Activated CD4-positive, alpha-beta memory T cell treated with anti-CD3 and anti-CD28 coated beads for 36 hours (primary cell): ENCODE results near the gene DIO3. TPM values are rescaled to one million over a fixed set of nuclear protein-coding genes. Genes with fewer than 3 reads are reported as not detected.

ENCODE experiments used
- CTCF ChIA-PET: fragments of 350-600 bp; sonication (Branson Sonifier 250); formaldehyde crosslinking; loops from one replicate; lab custom pipeline; 2021; ENCODE audit warnings: antibody characterized with exemption, inconsistent platforms; lab: Charles Lee
- POLR2A ChIA-PET: fragments of 350-600 bp; sonication (Branson Sonifier 250); formaldehyde crosslinking; loops from one replicate; lab custom pipeline; 2021; ENCODE audit warnings: antibody characterized with exemption; lab: Charles Lee
- DNase-seq: peaks from one replicate; pipeline ENCODE4 v3.0.0-alpha.2; 2020
- H3K27ac Mint-ChIP-seq: one replicate; pipeline ENCODE4 v1.8.0; 2021; ENCODE audit warnings: mixed read lengths
- H3K27me3 Mint-ChIP-seq: one replicate; pipeline ENCODE4 v1.8.0; 2021; ENCODE audit warnings: mixed read lengths
- H3K36me3 Mint-ChIP-seq: one replicate; pipeline ENCODE4 v1.8.0; 2021; ENCODE audit warnings: mixed read lengths
- H3K4me1 Mint-ChIP-seq: one replicate; pipeline ENCODE4 v1.8.0; 2021; ENCODE audit warnings: low read depth, mixed read lengths
- H3K4me3 Mint-ChIP-seq: one replicate; pipeline ENCODE4 v1.8.0; 2021; ENCODE audit warnings: mild to moderate bottlenecking, mixed read lengths
- H3K9me3 Mint-ChIP-seq: one replicate; pipeline ENCODE4 v1.8.0; 2021; ENCODE audit warnings: mixed read lengths
- intact Hi-C: fragments of 100-400 bp; cut with micrococcal nuclease; formaldehyde crosslinking; loops from one replicate; pipeline ENCODE4 v1.15.1; 2023
- total RNA-seq, 2 experiments: library from RNA; stranded (reverse); gene quantifications; one replicate each; pipeline ENCODE4 v1.2.3, GENCODE V29; 2021

Gene DIO3
- total RNA-seq, 2 experiments from 2014 or later, result not detected

GRCh38 chr14:101600336-101600890 lies 39.1 kb downstream of the DIO3 start:
- DNase-seq, result peak; percentile 2
- POLR2A ChIA-PET, result no interaction called here
- intact Hi-C loops, result no loop called here
- Mint-ChIP-seq H3K4me1 (peaks cover 32% of the 10 kb centered on the region), H3K9me3 (peaks cover 9% of the 10 kb centered on the region), H3K36me3 (peaks cover 5% of the 10 kb centered on the region), H3K27ac (no peak overlapping the region), H3K4me3 (no peak overlapping the region), H3K27me3 (peaks cover 9% of the 10 kb centered on the region)
- CTCF ChIA-PET, result no interaction called here

- H3K9me3 Mint-ChIP-seq, result peaks cover 3% of the 10 kb centered on the region
- ChIA-PET POLR2A (no interaction called here), CTCF (no interaction called here)
- DNase-seq, result peak; percentile 4
- peaks cover 26% of the 10 kb centered on the region for H3K4me1 Mint-ChIP-seq
- H3K27me3 Mint-ChIP-seq, result peaks cover 14% of the 10 kb centered on the region
- intact Hi-C loops, result no loop called here
- H3K27ac Mint-ChIP-seq, result no peak overlapping the region
- no peak overlapping the region for H3K4me3 Mint-ChIP-seq
- peaks cover 4% of the 10 kb centered on the region for H3K36me3 Mint-ChIP-seq
Measured at GRCh38 chr14:101600891-101601605, 39.8 kb downstream of the DIO3 start.

GRCh38 chr14:101601606-101602465 lies 40.5 kb downstream of the DIO3 start:
- CTCF ChIA-PET, result no interaction called here
- POLR2A ChIA-PET, result no interaction called here
- H3K4me3 Mint-ChIP-seq, result no peak overlapping the region
- H3K36me3 Mint-ChIP-seq, result no peaks in the 10 kb centered on the region
- H3K4me1 Mint-ChIP-seq, result peaks cover 18% of the 10 kb centered on the region
- no peaks in the 10 kb centered on the region for H3K9me3 Mint-ChIP-seq
- intact Hi-C loops, result no loop called here
- peaks cover 16% of the 10 kb centered on the region for H3K27me3 Mint-ChIP-seq
- DNase-seq, result peak; percentile 5
- no peak overlapping the region for H3K27ac Mint-ChIP-seq

- ChIA-PET POLR2A (no interaction called here), CTCF (no interaction called here)
- intact Hi-C loops, result no loop called here
- Mint-ChIP-seq H3K4me1 (peaks cover 14% of the 10 kb centered on the region), H3K27me3 (peaks cover 17% of the 10 kb centered on the region), H3K9me3 (no peaks in the 10 kb centered on the region), H3K36me3 (no peaks in the 10 kb centered on the region), H3K4me3 (no peak overlapping the region), H3K27ac (no peak overlapping the region)
- no peak for DNase-seq
Measured at GRCh38 chr14:101602466-101602840, 41.2 kb downstream of the DIO3 start.

GRCh38 chr14:101603096-101603495 lies 41.8 kb downstream of the DIO3 start:
- H3K27me3 Mint-ChIP-seq, result peaks cover 19% of the 10 kb centered on the region
- H3K4me1 Mint-ChIP-seq, result peaks cover 7% of the 10 kb centered on the region
- ChIA-PET POLR2A (no interaction called here), CTCF (interaction anchor here (0.7 kb wide), 1 partner anchor 8 kb away, joined by 3 read pairs; no protein-coding TSS in a partner anchor)
- no peaks in the 10 kb centered on the region for H3K36me3 Mint-ChIP-seq
- H3K27ac Mint-ChIP-seq, result no peak overlapping the region
- no peak overlapping the region for H3K4me3 Mint-ChIP-seq
- no peak for DNase-seq
- H3K9me3 Mint-ChIP-seq, result no peaks in the 10 kb centered on the region
- intact Hi-C loops, result no loop called here

GRCh38 chr14:101604228-101604934 lies 43.1 kb downstream of the DIO3 start:
- POLR2A ChIA-PET, result no interaction called here
- DNase-seq, result no peak
- no peaks in the 10 kb centered on the region for H3K4me1 Mint-ChIP-seq
- peaks cover 27% of the 10 kb centered on the region for H3K27me3 Mint-ChIP-seq
- no peak overlapping the region for H3K27ac Mint-ChIP-seq
- intact Hi-C loops, result no loop called here
- no peak overlapping the region for H3K4me3 Mint-ChIP-seq
- H3K36me3 Mint-ChIP-seq, result no peaks in the 10 kb centered on the region
- H3K9me3 Mint-ChIP-seq, result no peaks in the 10 kb centered on the region
- CTCF ChIA-PET, result no interaction called here

GRCh38 chr14:101604935-101605780 lies 43.9 kb downstream of the DIO3 start:
- Mint-ChIP-seq H3K4me3 (no peak overlapping the region), H3K9me3 (no peaks in the 10 kb centered on the region), H3K27ac (no peak overlapping the region), H3K36me3 (no peaks in the 10 kb centered on the region), H3K4me1 (no peaks in the 10 kb centered on the region), H3K27me3 (peaks cover 27% of the 10 kb centered on the region)
- intact Hi-C loops, result no loop called here
- DNase-seq, result no peak
- CTCF ChIA-PET, result no interaction called here
- POLR2A ChIA-PET, result no interaction called here

- no peak overlapping the region for H3K4me3 Mint-ChIP-seq
Measured at GRCh38 chr14:101605836-101606235, 44.5 kb downstream of the DIO3 start.

More at GRCh38 chr14:101605836-101606235, 44.5 kb downstream of the DIO3 start:
- no peaks in the 10 kb centered on the region for H3K4me1 Mint-ChIP-seq
- ChIA-PET POLR2A (no interaction called here), CTCF (no interaction called here)
- H3K27me3 Mint-ChIP-seq, result peaks cover 31% of the 10 kb centered on the region
- intact Hi-C loops, result no loop called here
- no peaks in the 10 kb centered on the region for H3K9me3 Mint-ChIP-seq
- no peak overlapping the region for H3K27ac Mint-ChIP-seq
- H3K36me3 Mint-ChIP-seq, result no peaks in the 10 kb centered on the region
- DNase-seq, result no peak

Other genes starting within 250 kb of the DIO3 start
- gene PPP2R5C, start 200.2 kb downstream of the DIO3 start, total RNA-seq, result 100 to 1,000 TPM; 252 to 268 TPM